HepG2 (cell line): ENCODE results near the gene CALN1.

Source experiments
- ARHGAP35 ChIP-seq: sonication (generic); formaldehyde crosslinking; IDR thresholded peaks from 2 replicates; pipeline ENCODE4 v1.9.0; 2022; ENCODE audit warnings: mild to moderate bottlenecking, inconsistent platforms, moderate library complexity, missing genetic modification reagents, borderline replicate concordance
- ARNT ChIP-seq: fragments of 450-650 bp; IDR thresholded peaks from 2 replicates; pipeline ENCODE4 v1.6.1; 2017
- CTCF ChIP-seq: sonication (generic); formaldehyde crosslinking; IDR thresholded peaks from 2 replicates; pipeline ENCODE4 v1.5.0; 2020; ENCODE audit warnings: mild to moderate bottlenecking, missing genetic modification reagents, moderate library complexity
- NCOA2 ChIP-seq: sonication (generic); formaldehyde crosslinking; IDR thresholded peaks from 2 replicates; pipeline ENCODE4 v1.8.0; 2022; ENCODE audit warnings: inconsistent platforms
- POLR2AphosphoS5 ChIP-seq: IDR thresholded peaks from 2 replicates; pipeline ENCODE4 v1.6.1; 2012; ENCODE audit warnings: low read depth, low read length
- TGIF2 ChIP-seq: IDR thresholded peaks from 2 replicates; pipeline ENCODE4 v1.6.1; 2016; ENCODE audit warnings: control low read depth, missing compliant biosample characterization

- TF ChIP-seq CTCF (CRISPR knock-in tag) (no peak), ARHGAP35 (CRISPR knock-in tag) (no peak), NCOA2 (no peak), POLR2AphosphoS5 (no peak), ARNT (no peak), TGIF2 (CRISPR knock-in tag) (no peak)
Observed at GRCh38 chr7:72078856-72079255, 333.3 kb downstream of the CALN1 start.
